GM12891 (cell line): ENCODE results near the gene NT5M.

Experiments
- POLR2A ChIP-seq: IDR thresholded peaks from 2 replicates; pipeline ENCODE4 v1.6.1; 2011; ENCODE audit warnings: low read depth, low read length, control low read depth
- POLR2AphosphoS5 ChIP-seq: IDR thresholded peaks from 2 replicates; pipeline ENCODE4 v1.6.1; 2011; ENCODE audit warnings: low read depth, low read length, control low read depth

- TF ChIP-seq POLR2AphosphoS5 (no peak), POLR2A (no peak)
Observed at GRCh38 chr17:17361543-17361866, 58.3 kb downstream of the NT5M start.
